ENCODE data around the gene FIBCD1.

DNA sequence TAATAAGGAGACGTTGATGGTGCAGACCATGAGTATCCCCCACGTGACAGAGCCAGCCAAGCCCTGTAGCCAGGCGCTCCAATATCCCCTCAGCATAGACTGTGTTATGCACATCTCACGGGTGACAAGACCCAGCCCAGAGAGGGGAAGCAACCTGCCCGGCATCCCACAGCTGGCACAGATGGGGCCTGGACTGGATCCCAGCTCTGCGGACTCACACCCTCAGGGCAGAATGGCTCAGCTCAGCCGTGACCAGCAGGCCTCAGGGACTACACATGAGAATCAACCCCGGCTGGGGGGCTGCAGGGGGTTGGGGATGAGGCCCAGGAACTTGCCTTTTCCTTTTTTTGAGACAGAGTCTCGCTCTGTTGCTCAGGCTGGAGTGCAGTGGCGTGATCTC, 11.7 kb downstream of the FIBCD1 start:
- TF ChIP-seq, protein P1, sequence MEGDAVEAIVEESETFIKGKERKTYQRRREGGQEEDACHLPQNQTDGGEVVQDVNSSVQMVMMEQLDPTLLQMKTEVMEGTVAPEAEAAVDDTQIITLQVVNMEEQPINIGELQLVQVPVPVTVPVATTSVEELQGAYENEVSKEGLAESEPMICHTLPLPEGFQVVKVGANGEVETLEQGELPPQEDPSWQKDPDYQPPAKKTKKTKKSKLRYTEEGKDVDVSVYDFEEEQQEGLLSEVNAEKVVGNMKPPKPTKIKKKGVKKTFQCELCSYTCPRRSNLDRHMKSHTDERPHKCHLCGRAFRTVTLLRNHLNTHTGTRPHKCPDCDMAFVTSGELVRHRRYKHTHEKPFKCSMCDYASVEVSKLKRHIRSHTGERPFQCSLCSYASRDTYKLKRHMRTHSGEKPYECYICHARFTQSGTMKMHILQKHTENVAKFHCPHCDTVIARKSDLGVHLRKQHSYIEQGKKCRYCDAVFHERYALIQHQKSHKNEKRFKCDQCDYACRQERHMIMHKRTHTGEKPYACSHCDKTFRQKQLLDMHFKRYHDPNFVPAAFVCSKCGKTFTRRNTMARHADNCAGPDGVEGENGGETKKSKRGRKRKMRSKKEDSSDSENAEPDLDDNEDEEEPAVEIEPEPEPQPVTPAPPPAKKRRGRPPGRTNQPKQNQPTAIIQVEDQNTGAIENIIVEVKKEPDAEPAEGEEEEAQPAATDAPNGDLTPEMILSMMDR (IDR thresholded peaks at IDR 0.05): no peak
- no peak for TF ChIP-seq POLR2A (IDR thresholded peaks at IDR 0.05)
